K562 (cell line): ENCODE measurements around the gene WDR91. TPM values are rescaled to one million over a fixed set of nuclear protein-coding genes. Genes with fewer than 3 reads are reported as not detected.

Experiments used
- ATAC-seq: fragments of 200-7000 bp; cut with Tn5 transposase; 3 replicates; pipeline ENCODE4 v1.9.1; 2020; ENCODE audit warnings: moderate library complexity
- BruUV-seq: library from RNA; stranded (reverse); fragments of 400-500 nt; replicated peaks from 2 replicates; lab custom pipeline; 2021; lab: Mats Ljungman, UMichigan
- CTCF ChIA-PET: fragments of 300-600 bp; formaldehyde crosslinking; extraction: SDS; loops from one replicate; lab custom pipeline; 2021; ENCODE audit warnings: low intra/inter-chr PET ratio; lab: Yijun Ruan, JAX
- POLR2A ChIA-PET: fragments of 300-600, 350-650 bp; sonication (Branson Sonifier 250); formaldehyde crosslinking; extraction: SDS; loops from one replicate; lab custom pipeline; 2021; ENCODE audit warnings: antibody characterized with exemption, inconsistent platforms; lab: Yijun Ruan, JAX
- DNase-seq, 4 experiments: peaks; one replicate each; pipeline versions ENCODE4 v3.0.0 to v3.0.0-alpha.2; 2011 to 2018; ENCODE audit warnings: low spot score in 3 of 4, mixed read lengths in 3 of 4; ENCODE audit errors: extremely low read depth in 1 of 4
- FAIRE-seq: peaks from 2 replicates; lab custom pipeline; 2011; peaks lifted over from hg19 to GRCh38; lab: Jason Lieb, UNC
- H2AFZ ChIP-seq: 2 replicates; pipeline ENCODE4 v1.6.0; 2011; ENCODE audit warnings: low read depth, low read length, control low read depth, inconsistent platforms
- H3K27ac ChIP-seq: fragments of 200-600 bp; 3 replicates; pipeline ENCODE4 v1.8.0; 2011; ENCODE audit warnings: low read depth, mild to moderate bottlenecking, control low read depth, inconsistent platforms, low read length, moderate library complexity, mixed read lengths; ENCODE audit errors: extremely low read depth
- H3K27me3 ChIP-seq, 2 experiments: fragments of 300-600 bp in 1 of 2; 2 replicates in 1 of 2; 3 replicates in 1 of 2; pipeline versions ENCODE4 v1.6.0 to v1.8.0; 2011; ENCODE audit warnings: inconsistent platforms in 2 of 2, low read length in 2 of 2, mild to moderate bottlenecking in 1 of 2, mixed read lengths in 1 of 2, moderate library complexity in 1 of 2; ENCODE audit not compliant: control insufficient read depth in 2 of 2, insufficient read depth in 2 of 2
- H3K36me3 ChIP-seq: fragments of 300-600 bp; 3 replicates; pipeline ENCODE4 v1.8.0; 2011; ENCODE audit warnings: mild to moderate bottlenecking, low read length, inconsistent platforms; ENCODE audit not compliant: control insufficient read depth, insufficient read depth
- H3K4me1 ChIP-seq, 2 experiments: fragments of 200-600 bp in 1 of 2; replicated peaks in 1 of 2; 2 replicates in 1 of 2; 3 replicates in 1 of 2; pipeline versions ENCODE4 v1.5.1 to v1.8.0; 2011; ENCODE audit warnings: inconsistent platforms in 2 of 2, low read length in 2 of 2, mild to moderate bottlenecking in 1 of 2, mixed read lengths in 1 of 2, moderate library complexity in 1 of 2; ENCODE audit not compliant: control insufficient read depth in 2 of 2, insufficient read depth in 2 of 2
- H3K4me2 ChIP-seq: 2 replicates; pipeline ENCODE4 v1.6.1; 2011; ENCODE audit warnings: low read length, control low read depth, inconsistent platforms, mixed read lengths; ENCODE audit not compliant: insufficient read depth
- H3K4me3 ChIP-seq: fragments of 200-600 bp; sonication (generic), shearing (Covaris generic); 2 replicates; pipeline ENCODE4 v1.5.1; 2016; ENCODE audit warnings: control low read depth, inconsistent platforms
- H3K79me2 ChIP-seq: fragments of 200-600 bp; 3 replicates; pipeline ENCODE4 v1.8.0; 2011; ENCODE audit warnings: low read length, inconsistent platforms; ENCODE audit not compliant: control insufficient read depth, insufficient read depth
- H3K9ac ChIP-seq, 2 experiments: 2 replicates each; pipeline versions ENCODE4 v1.6.0 to v1.6.1; 2011; ENCODE audit warnings: low read depth in 2 of 2, low read length in 2 of 2, control low read depth in 1 of 2, inconsistent platforms in 1 of 2, mild to moderate bottlenecking in 1 of 2, mixed read lengths in 1 of 2; ENCODE audit not compliant: insufficient read depth in 1 of 2
- H3K9me1 ChIP-seq: one replicate; pipeline ENCODE4 v1.6.0; 2011; ENCODE audit warnings: inconsistent platforms, mild to moderate bottlenecking, low read length, moderate library complexity; ENCODE audit not compliant: control insufficient read depth, insufficient read depth
- H3K9me3 ChIP-seq: replicated peaks from 2 replicates; pipeline ENCODE4 v1.5.1; 2011; ENCODE audit warnings: low read depth, low read length, inconsistent platforms; ENCODE audit not compliant: control insufficient read depth, insufficient read depth
- H4K20me1 ChIP-seq: replicated peaks from 2 replicates; pipeline ENCODE4 v1.6.1; 2011; ENCODE audit warnings: low read length, inconsistent platforms, mixed read lengths; ENCODE audit not compliant: control insufficient read depth, insufficient read depth
- HDAC1 ChIP-seq, 2 experiments: fragments of 450-650 bp; IDR thresholded peaks; 2 replicates each; pipeline ENCODE4 v1.6.1; 2016 to 2017; ENCODE audit warnings: inconsistent platforms in 1 of 2, mild to moderate bottlenecking in 1 of 2, moderate library complexity in 1 of 2
- PHTF2 ChIP-seq: fragments of 250-450 bp; sonication (Bioruptor Pico); IDR thresholded peaks from 2 replicates; pipeline ENCODE4 v1.5.0; 2021; ENCODE audit warnings: mild to moderate bottlenecking
- SRSF7 ChIP-seq: fragments of 200-400 bp; formaldehyde crosslinking; optimal IDR thresholded peaks from 2 replicates; pipeline ENCODE3; 2017; ENCODE audit warnings: mild to moderate bottlenecking, low read depth, low read length
- TSC22D4 ChIP-seq: fragments of 450-650 bp; IDR thresholded peaks from 2 replicates; pipeline ENCODE4 v1.6.1; 2016; ENCODE audit warnings: missing genetic modification characterization, missing biosample characterization, control low read depth
- XRCC3 ChIP-seq: fragments of 450-650 bp; IDR thresholded peaks from 2 replicates; pipeline ENCODE4 v1.6.1; 2017; ENCODE audit warnings: mild to moderate bottlenecking, moderate library complexity
- ZC3H4 ChIP-seq: sonication (generic); formaldehyde crosslinking; IDR thresholded peaks from 2 replicates; pipeline ENCODE4 v1.9.0; 2021; ENCODE audit warnings: missing genetic modification reagents, borderline replicate concordance
- ZNF146 ChIP-seq: IDR thresholded peaks from one replicate; pipeline ENCODE4 v1.6.1; 2018; ENCODE audit warnings: missing compliant biosample characterization; ENCODE audit not compliant: unreplicated experiment
- ZNF384 ChIP-seq: IDR thresholded peaks from 2 replicates; pipeline ENCODE4 v1.6.1; 2012; ENCODE audit warnings: low read depth, low read length, improper control_type of control experiment
- WGBS: fragments of 100-300 bp; shearing (Covaris generic); methylation state at CpG from one replicate; pipeline ENCODE4 v1.1.6; 2016; ENCODE audit warnings: low coverage, mixed read lengths; ENCODE audit not compliant: insufficient coverage; ENCODE audit errors: missing lambda C conversion rate; 5-methylcytosine and 5-hydroxymethylcytosine counted together
- in situ Hi-C: fragments of 300-500 bp; cut with MboI; formaldehyde crosslinking; loops from 4 replicates; pipeline ENCODE4 v1.15.0; 2018; ENCODE audit warnings: inconsistent platforms, mixed read lengths
- intact Hi-C: fragments of 100-400 bp; cut with micrococcal nuclease; formaldehyde crosslinking; loops from 2 replicates; pipeline ENCODE4 v1.14.2; 2022
- polyA plus RNA-seq, 8 experiments: library from polyadenylated mRNA; depleted of rRNA in 4 of 8; stranded (reverse) in 5 of 8; unstranded in 3 of 8; fragments of >200 nt; fragmentation: Nextera tagmentation in 2 of 8; fragmentation: Illumina TruSeq in 1 of 8; extraction: Ambion mirVana in 2 of 8; extraction: Trizol in 1 of 8; gene quantifications; 2 replicates each; pipeline versions ENCODE4 v1.2.1 to v1.2.3, GENCODE V29; 2011 to 2014; ENCODE audit warnings: inconsistent platforms in 1 of 8, missing spikeins in 1 of 8
- total RNA-seq, 7 experiments: library from RNA; depleted of rRNA in 6 of 7; stranded (reverse); fragments of >200 nt in 6 of 7; fragmentation: Illumina TruSeq in 2 of 7; extraction: Trizol in 2 of 7; gene quantifications; 2 replicates each; pipeline versions ENCODE4 v1.2.1 to v1.2.3, GENCODE V29; 2011 to 2021; ENCODE audit warnings: low replicate concordance in 1 of 7
- TF ChIP-seq, protein P1 (sequence below): sonication (generic); formaldehyde crosslinking; IDR thresholded peaks from 2 replicates; pipeline ENCODE4 v1.8.0; 2022; ENCODE audit warnings: mild to moderate bottlenecking, missing genetic modification reagents
- TF ChIP-seq, protein P2 (sequence below): fragments of 250-450 bp; sonication (Bioruptor Pico); IDR thresholded peaks from 2 replicates; pipeline ENCODE4 v1.5.0; 2021; ENCODE audit warnings: mild to moderate bottlenecking, moderate library complexity
- TF ChIP-seq, protein P3 (sequence below): IDR thresholded peaks from 2 replicates; pipeline ENCODE4 v1.6.1; 2011; ENCODE audit warnings: borderline replicate concordance, low read depth, mild to moderate bottlenecking, moderate library complexity, low read length; ENCODE audit not compliant: insufficient read depth, poor library complexity, severe bottlenecking
- TF ChIP-seq, protein P4 (sequence below): fragments of 450-650 bp; formaldehyde crosslinking; IDR thresholded peaks from 2 replicates; pipeline ENCODE4 v1.4.0; 2020; ENCODE audit warnings: mild to moderate bottlenecking, mixed read lengths

Gene WDR91
- total and polyA plus RNA-seq, 9 of the 15 experiments (the other 6 are each of a cell fraction or from before 2014, with no cell fraction given): 1.9 to 18.2 (median 9.8) TPM

DNA sequence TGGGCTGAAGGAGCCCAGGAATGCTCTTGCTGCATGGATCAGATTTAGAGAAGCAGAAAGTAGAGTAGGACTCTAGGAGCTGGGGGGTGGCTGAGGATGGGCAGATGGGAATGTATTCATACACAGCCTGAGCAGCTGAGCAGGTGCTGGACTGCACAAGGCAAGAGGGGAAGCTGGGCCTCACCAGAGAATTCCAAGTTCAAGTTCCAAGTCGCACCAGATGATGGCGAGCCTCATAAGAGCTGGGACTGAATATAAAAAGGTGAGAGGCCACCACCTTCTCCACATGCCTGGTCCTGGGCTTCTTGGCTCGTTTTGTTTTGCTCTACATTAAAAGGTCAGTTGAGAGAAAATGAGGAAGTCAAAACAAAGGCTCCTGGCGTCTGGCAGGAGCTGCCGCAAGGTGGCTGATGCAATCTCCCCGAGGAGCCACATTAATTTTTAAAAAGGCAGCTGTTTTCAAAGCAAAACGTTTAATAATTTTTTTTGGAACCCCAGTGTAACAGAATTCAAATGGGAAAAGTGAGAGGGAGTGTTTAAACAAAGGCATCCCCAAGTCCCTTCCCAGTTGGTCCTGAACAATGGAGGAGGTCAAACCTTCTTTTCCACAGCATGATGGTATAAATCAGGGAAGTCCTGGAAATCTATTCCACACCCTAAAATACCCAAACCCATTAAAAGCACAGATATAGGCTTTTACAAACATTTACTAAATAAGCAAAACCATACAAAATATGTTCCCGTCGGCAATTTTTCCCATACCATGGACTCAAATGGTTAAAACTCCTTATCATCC, 50.3 kb downstream of the WDR91 start:
- in situ Hi-C loops: no loop called here
- ChIA-PET POLR2A (interaction anchor here (0.6 to 2.2 kb wide), 5 partner anchors 8 to 167 kb away, joined by 3 to 11 read pairs (median 10); partner anchors contain the start of gene TMEM140), CTCF (no interaction called here)
- H3K27me3 ChIP-seq: no peaks in the 10 kb centered on the region
- intact Hi-C loops: loop anchor here (2.0 kb wide), 1 partner anchor 174 kb away; the partner anchor contains the start of gene AGBL3
- H4K20me1 ChIP-seq: no peaks in the 10 kb centered on the region
- peak overlapping the region; percentile 77 for H3K27ac ChIP-seq
- H3K79me2 ChIP-seq: no peaks in the 10 kb centered on the region
- peaks cover 29% of the 10 kb centered on the region; the same call in 2 of the 3 replicates for H3K36me3 ChIP-seq
- DNase-seq (peak in 3 of 4 experiments; percentile 27 to 64 (median 51)), FAIRE-seq (peak; percentile 56), ATAC-seq (peak; percentile 64)
- no peaks in the 10 kb centered on the region for H3K9me1 ChIP-seq
- peaks cover 8 to 27% of the 10 kb centered on the region in 2 experiments for H3K4me1 ChIP-seq
- peaks cover 42% of the 10 kb centered on the region for H3K9me3 ChIP-seq
- BruUV-seq: no TSS peak
- H3K9ac ChIP-seq: peak overlapping the region in 1 of 2 experiments; percentile 44; a peak in 3 of 4 replicates
- H3K4me3 ChIP-seq: no peak overlapping the region
- peak overlapping the region; percentile 57 for H2AFZ ChIP-seq
- 30% methylated on average over 9 of the region's 9 CpGs for WGBS
- peak overlapping the region; percentile 30; the same call in 1 of the 2 replicates for H3K4me2 ChIP-seq
- no peak for TF ChIP-seq TSC22D4 (tag)
- no peak for TF ChIP-seq XRCC3
- TF ChIP-seq, protein P1, sequence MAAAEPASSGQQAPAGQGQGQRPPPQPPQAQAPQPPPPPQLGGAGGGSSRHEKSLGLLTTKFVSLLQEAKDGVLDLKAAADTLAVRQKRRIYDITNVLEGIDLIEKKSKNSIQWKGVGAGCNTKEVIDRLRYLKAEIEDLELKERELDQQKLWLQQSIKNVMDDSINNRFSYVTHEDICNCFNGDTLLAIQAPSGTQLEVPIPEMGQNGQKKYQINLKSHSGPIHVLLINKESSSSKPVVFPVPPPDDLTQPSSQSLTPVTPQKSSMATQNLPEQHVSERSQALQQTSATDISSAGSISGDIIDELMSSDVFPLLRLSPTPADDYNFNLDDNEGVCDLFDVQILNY (CRISPR knock-in tag): no peak
- TF ChIP-seq PHTF2 (CRISPR knock-in tag): peak; percentile 68; the same call in 1 of the 2 replicates
- TF ChIP-seq ZNF146 (CRISPR knock-in tag): no peak
- TF ChIP-seq, protein P2, sequence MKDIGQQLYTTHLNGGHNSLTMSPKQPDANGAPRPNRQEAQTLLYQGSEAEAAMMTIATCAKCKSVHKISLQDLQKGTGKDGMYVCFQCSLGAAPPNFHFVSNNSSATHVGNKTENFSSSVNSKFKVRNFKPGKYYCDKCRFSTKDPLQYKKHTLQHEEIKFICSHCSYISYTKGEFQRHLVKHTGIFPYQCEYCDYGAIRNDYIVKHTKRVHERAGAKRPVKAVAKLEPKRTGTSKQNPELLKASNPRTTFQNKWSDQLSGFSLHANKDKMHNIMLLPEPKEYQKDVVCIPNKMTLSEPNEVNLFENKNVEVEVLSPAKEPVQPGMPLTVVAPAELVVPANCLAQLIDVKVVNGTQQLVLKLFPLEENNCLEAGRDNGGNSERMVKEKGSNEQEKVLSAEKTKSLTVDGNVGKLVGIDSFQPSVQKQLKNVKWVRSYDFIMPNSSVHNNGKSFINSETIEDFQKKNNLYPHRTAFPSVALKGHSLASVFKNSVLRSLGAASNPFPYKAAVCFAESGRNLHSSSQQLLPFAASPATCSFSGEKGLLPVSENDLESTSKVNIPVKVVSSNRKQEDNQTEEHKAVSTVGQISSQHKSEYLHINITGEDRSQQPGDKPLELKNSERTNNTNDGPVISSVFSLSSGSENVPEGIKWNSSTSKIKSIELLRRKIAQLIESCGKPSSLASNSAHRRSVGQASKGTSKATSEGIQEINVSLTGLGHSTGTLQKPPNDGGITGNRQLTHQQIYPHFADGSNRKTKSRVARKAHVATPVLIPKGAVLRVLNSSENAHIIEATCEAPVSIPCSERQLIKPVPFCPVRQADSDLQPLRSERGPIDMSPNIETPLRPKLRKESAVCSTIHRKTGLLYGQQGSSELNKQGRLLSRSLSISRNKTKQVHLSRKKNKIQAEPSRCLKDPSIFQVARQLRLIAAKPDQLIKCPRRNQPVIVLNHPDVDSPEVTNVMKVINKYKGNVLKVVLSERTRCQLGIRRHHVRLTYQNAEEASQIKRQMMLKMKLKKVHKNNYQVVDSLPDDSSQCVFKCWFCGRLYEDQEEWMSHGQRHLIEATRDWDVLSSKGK (CRISPR knock-in tag): no peak
- no peak for TF ChIP-seq ZNF384
- no peak for TF ChIP-seq SRSF7
- TF ChIP-seq ZC3H4: no peak
- TF ChIP-seq, protein P3, sequence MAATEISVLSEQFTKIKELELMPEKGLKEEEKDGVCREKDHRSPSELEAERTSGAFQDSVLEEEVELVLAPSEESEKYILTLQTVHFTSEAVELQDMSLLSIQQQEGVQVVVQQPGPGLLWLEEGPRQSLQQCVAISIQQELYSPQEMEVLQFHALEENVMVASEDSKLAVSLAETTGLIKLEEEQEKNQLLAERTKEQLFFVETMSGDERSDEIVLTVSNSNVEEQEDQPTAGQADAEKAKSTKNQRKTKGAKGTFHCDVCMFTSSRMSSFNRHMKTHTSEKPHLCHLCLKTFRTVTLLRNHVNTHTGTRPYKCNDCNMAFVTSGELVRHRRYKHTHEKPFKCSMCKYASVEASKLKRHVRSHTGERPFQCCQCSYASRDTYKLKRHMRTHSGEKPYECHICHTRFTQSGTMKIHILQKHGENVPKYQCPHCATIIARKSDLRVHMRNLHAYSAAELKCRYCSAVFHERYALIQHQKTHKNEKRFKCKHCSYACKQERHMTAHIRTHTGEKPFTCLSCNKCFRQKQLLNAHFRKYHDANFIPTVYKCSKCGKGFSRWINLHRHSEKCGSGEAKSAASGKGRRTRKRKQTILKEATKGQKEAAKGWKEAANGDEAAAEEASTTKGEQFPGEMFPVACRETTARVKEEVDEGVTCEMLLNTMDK: no peak
- no peak for TF ChIP-seq HDAC1 (IDR thresholded peaks at IDR 0.05)
- TF ChIP-seq, protein P4, sequence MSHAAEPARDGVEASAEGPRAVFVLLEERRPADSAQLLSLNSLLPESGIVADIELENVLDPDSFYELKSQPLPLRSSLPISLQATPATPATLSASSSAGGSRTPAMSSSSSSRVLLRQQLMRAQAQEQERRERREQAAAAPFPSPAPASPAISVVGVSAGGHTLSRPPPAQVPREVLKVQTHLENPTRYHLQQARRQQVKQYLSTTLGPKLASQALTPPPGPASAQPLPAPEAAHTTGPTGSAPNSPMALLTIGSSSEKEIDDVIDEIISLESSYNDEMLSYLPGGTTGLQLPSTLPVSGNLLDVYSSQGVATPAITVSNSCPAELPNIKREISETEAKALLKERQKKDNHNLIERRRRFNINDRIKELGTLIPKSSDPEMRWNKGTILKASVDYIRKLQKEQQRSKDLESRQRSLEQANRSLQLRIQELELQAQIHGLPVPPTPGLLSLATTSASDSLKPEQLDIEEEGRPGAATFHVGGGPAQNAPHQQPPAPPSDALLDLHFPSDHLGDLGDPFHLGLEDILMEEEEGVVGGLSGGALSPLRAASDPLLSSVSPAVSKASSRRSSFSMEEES (CRISPR knock-in tag): no peak
